ENCODE measurements around the gene LPP.

Gene LPP

DNA sequence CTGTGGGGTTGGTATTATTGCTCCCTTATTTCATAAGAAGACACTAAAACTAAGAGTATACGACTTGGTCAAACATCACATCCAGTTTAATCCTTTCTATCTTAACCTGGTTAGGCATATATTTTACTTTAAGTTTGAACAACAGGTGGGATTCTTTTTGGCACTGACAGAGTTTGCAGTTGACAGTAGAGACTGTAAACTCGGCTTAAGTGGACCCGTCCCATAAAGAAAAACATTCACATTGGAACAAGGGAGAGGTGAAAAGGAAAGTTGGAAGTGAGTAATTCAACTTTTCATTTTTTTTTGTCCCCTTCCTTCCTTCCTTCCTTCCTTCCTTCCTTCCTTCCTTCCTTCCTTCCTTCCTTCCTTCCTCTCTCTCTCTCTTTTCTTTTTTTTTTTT, 355.4 kb downstream of the LPP start:
- DNase-seq (ENCODE audit: low read depth, low spot score), result no peak

DNA sequence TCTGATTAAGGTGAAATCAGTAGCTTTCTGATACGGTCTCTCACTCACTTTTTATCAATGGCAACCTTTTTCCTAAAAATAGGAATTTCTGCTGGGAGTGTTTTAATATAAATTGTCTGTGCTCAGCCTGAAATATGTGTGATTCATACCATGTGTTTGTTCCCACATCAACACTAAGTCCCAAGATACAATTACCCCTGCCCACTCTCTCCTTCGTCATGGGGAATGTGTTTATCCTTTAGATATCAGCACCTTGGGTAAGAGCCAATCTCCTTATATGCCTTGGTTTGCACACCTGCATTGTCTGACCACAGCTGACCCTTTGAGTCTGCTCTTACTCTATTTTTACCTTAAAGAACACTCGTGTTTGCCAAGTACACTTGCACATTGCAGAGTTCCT, 356.4 kb downstream of the LPP start:
- DNase-seq (ENCODE audit: low read depth, low spot score), result no peak

- DNase-seq (ENCODE audit: low read depth, low spot score), result no peak
Observed at GRCh38 chr3:188513662-188514328, 359.8 kb downstream of the LPP start.

- no peak for DNase-seq (ENCODE audit: low read depth, low spot score)
Observed at GRCh38 chr3:188516515-188516914, 362.6 kb downstream of the LPP start.

GRCh38 chr3:188518416-188518815, 364.5 kb downstream of the LPP start:
- DNase-seq (ENCODE audit: low read depth, low spot score), result no peak

GRCh38 chr3:188518835-188519452, 365.0 kb downstream of the LPP start:
- no peak for DNase-seq (ENCODE audit: low read depth, low spot score)

DNA sequence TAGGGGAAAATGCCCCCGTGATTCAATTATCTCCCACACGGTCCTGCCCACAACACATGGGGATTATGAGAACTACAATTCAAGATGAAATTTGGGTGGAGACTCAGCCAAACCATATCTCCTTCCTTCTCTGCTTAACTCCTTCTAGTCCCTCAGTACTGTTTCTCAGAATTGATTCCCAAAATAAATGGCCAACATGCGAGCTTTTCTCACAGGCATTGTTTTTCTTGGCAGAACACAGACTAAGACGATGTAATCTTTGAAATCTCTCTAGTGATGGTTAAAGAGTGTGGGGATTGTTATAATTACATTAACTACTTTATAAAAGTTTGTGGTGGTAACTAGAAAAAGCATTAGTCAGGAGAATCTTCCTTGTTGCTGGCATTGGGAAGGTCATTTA, 366.5 kb downstream of the LPP start:
- no peak for DNase-seq (ENCODE audit: low read depth, low spot score)

DNA sequence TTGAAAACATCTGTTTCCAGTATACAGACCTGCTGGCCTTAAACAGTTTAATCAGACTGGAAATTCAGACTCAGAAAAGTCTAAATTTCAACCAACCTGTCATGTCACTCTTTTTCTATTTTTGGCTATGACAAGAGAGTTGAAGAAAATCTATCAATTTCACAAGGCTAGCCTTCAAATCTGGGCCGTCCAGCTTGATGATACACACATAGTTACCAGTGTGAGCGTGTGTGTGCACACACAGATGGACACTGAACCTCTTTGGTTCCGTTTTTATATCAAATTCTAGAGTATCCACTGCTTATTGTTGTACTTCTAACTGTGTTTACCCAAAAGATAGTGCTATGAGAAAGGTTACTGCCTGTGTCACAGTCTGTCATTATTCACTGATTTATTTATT, 368.2 kb downstream of the LPP start:
- no peak for DNase-seq (ENCODE audit: low read depth, low spot score)

- DNase-seq (ENCODE audit: low read depth, low spot score), result no peak
Observed at GRCh38 chr3:188523291-188523690, 369.3 kb downstream of the LPP start.

DNA sequence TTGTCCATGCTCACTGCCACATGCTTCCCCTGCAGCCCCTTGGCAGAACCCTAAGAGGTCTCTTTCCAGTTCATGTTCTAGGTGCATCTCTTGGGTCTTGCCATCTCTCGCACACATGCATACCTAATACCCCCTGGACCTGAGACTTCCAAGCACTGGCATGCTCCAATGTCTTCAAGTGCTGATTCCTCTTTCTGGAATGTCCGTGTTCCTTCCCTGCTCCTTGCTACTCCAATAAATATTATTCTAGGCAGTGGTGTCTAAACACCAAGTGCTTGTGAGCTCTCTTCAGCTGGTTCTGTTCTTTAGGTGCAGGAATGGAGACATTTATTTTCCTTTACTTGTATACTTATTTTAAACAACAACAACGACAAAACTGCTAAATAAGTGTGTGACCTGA, 370.1 kb downstream of the LPP start:
- no peak for DNase-seq (ENCODE audit: low read depth, low spot score)

- DNase-seq (ENCODE audit: low read depth, low spot score), result no peak
Observed at GRCh38 chr3:188526057-188526456, 372.1 kb downstream of the LPP start.

DNA sequence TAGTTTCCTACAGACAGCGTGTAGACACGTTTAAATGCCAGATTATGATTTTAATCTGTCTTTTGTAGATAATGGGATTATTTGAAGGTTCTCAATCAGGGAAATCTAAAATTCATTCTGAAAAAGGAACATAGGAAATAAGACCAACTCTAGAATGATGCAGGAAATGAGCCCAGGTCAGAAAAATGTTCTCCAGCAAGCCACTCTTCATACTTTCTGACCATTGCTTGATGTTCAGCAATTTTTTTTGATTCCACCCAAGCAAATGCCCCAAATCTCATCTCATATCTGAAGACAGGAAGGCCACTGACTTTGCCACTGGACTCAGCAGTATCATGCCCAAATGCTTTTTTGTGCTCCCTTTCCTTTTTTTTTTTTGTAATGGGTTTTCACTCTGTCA, 373.4 kb downstream of the LPP start:
- no peak for DNase-seq (ENCODE audit: low read depth, low spot score)

DNA sequence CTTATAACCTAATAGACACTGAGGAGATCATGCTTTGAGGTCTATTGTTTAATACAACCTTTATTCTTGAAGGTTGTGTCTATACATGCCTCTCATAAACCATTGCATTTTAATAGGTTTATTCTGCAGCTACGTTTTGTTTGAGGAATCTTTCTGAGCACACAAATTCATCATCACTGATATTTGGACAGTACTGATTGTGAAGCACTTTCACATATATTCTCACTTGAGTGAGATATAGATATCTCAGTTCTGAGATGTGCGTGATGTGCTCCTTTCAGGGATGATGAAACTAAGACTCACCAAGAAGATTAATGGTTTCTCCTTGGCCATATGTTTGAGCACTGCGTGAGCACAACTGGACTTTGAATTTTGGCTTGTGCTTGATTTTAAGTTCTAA, 374.4 kb downstream of the LPP start:
- no peak for DNase-seq (ENCODE audit: low read depth, low spot score)

DNA sequence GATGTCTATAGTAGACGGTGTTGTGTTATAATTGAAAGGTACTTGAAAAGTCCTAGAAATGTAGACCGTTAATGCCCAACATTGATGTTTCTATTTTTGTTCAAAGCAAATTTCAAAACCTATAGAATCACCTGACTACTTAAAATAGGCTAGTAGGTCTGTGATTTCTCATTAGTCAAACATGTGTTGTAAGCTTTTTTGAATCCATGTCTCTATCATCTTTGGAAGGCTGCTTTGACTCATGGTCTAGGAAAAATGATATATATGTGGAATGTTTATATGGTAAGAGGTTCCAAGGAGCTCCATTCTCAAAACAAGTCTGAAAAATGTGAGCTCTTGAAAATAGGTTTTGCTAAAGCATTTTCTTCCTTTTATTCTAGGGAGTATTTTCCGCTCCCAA, 375.3 kb downstream of the LPP start:
- DNase-seq (ENCODE audit: low read depth, low spot score), result no peak

GRCh38 chr3:188530226-188530625, 376.3 kb downstream of the LPP start:
- no peak for DNase-seq (ENCODE audit: low read depth, low spot score)

- no peak for DNase-seq (ENCODE audit: low read depth, low spot score)
Observed at GRCh38 chr3:188531210-188531609, 377.3 kb downstream of the LPP start.

- no peak for DNase-seq (ENCODE audit: low read depth, low spot score)
Observed at GRCh38 chr3:188533172-188533571, 379.2 kb downstream of the LPP start.

GRCh38 chr3:188533612-188534357, 379.8 kb downstream of the LPP start:
- DNase-seq (ENCODE audit: low read depth, low spot score), result no peak

GRCh38 chr3:188534633-188535032, 380.7 kb downstream of the LPP start:
- no peak for DNase-seq (ENCODE audit: low read depth, low spot score)

- no peak for DNase-seq (ENCODE audit: low read depth, low spot score)
Observed at GRCh38 chr3:188537606-188538005, 383.6 kb downstream of the LPP start.

- DNase-seq (ENCODE audit: low read depth, low spot score), result no peak
Observed at GRCh38 chr3:188539037-188539436, 385.1 kb downstream of the LPP start.

DNA sequence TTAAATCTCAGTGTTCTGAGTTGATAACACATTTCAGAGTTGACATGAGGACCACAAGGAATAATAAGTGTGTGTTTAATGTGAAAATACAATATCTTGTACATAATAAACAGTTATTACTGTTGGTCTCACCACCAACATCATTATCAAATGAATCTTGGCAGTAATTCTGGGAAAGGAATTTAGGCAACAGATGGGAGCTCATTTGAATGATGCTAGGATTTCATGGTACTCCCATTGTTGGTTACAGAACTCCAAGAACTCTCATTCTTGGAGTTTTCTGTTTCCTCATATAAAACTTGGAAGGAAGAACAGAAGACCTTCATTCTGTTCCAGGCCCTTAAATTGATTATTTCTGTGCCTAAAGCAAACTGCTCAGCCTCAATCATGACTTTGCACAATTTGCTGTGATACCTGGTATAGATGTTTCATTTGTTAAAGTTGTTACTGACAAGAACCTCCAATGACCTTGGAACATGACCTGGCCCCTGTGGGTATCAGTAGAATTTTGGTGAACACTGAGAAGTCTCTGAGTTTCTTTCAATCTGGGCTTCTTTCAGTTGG, 385.8 kb downstream of the LPP start:
- no peak for DNase-seq (ENCODE audit: low read depth, low spot score)

- no peak for DNase-seq (ENCODE audit: low read depth, low spot score)
Observed at GRCh38 chr3:188542196-188542595, 388.2 kb downstream of the LPP start.

Data from activated naive CD8-positive, alpha-beta T cell treated with anti-CD3 and anti-CD28 coated beads, Interleukin-2, amount 50 U/mL, for 16 hours (primary cell).